ENCODE results near the gene ATF7. TPM values are rescaled to one million over a fixed set of nuclear protein-coding genes. Genes with fewer than 3 reads are reported as not detected.
A peak's percentile ranks its signal among the peaks of the same experiment; 100 is the strongest.

ATF7 gene
- polyA plus RNA-seq, 1 experiment, result 27.1 TPM

GRCh38 chr12:53513712-53514410 is 112.3 kb downstream of the ATF7 start:
- no peak for DNase-seq (ENCODE audit: low read depth, low spot score)
- Histone ChIP-seq H3K27me3 (ENCODE audit: control insufficient read depth, insufficient read depth, low read length) (no peaks in the 10 kb centered on the region), H3K27ac (ENCODE audit: low read depth, low read length) (no peak overlapping the region), H3K4me3 (ENCODE audit: low read depth, low read length) (no peak overlapping the region), H3K9me3 (ENCODE audit: control insufficient read depth, insufficient read depth, low read length) (no peaks in the 10 kb centered on the region)
- POLR2A ChIA-PET, result no interaction called here
- no peak for TF ChIP-seq CTCF (IDR thresholded peaks at IDR 0.05; ENCODE audit: low read depth, low read length)
- CTCF ChIA-PET, result interaction anchor here (1.1 kb wide), 1 partner anchor 162 kb away, joined by 5 read pairs; the partner anchor contains the start of gene ATP5MC2

GRCh38 chr12:53510181-53510812 is 115.9 kb downstream of the ATF7 start:
- no peak for DNase-seq (ENCODE audit: low read depth, low spot score)
- no peak for TF ChIP-seq CTCF (IDR thresholded peaks at IDR 0.05; ENCODE audit: low read depth, low read length)
- H3K27me3 ChIP-seq (ENCODE audit: control insufficient read depth, insufficient read depth, low read length), result no peaks in the 10 kb centered on the region
- no peak overlapping the region for H3K27ac ChIP-seq (ENCODE audit: low read depth, low read length)
- CTCF ChIA-PET, result interaction anchor here (0.7 to 4.5 kb wide), 5 partner anchors 9 to 158 kb away, joined by 3 to 44 read pairs (median 3); partner anchors contain the start of gene TARBP2
- no peaks in the 10 kb centered on the region for H3K9me3 ChIP-seq (ENCODE audit: control insufficient read depth, insufficient read depth, low read length)
- no peak overlapping the region for H3K4me3 ChIP-seq (ENCODE audit: low read depth, low read length)
- POLR2A ChIA-PET, result interaction anchor here (0.9 to 1.4 kb wide), 2 partner anchors 10 to 40 kb away, joined by 3 to 8 read pairs; no protein-coding TSS in a partner anchor

GRCh38 chr12:53508534-53509170 is 117.5 kb downstream of the ATF7 start:
- Histone ChIP-seq H3K27me3 (ENCODE audit: control insufficient read depth, insufficient read depth, low read length) (no peaks in the 10 kb centered on the region), H3K27ac (ENCODE audit: low read depth, low read length) (no peak overlapping the region), H3K9me3 (ENCODE audit: control insufficient read depth, insufficient read depth, low read length) (no peaks in the 10 kb centered on the region), H3K4me3 (ENCODE audit: low read depth, low read length) (no peak overlapping the region)
- POLR2A ChIA-PET, result interaction anchor here (0.6 to 1.8 kb wide), 10 partner anchors 8 to 237 kb away, joined by 3 to 19 read pairs (median 4); partner anchors contain the start of genes AAAS, MAP3K12 and SP1
- CTCF ChIA-PET, result interaction anchor here (0.6 to 4.5 kb wide), 25 partner anchors 9 to 295 kb away, joined by 3 to 44 read pairs (median 5); partner anchors contain the start of genes AAAS and ATP5MC2
- peak; percentile 93 for TF ChIP-seq CTCF (IDR thresholded peaks at IDR 0.05; ENCODE audit: low read depth, low read length)
- peak; percentile 46 for DNase-seq (ENCODE audit: low read depth, low spot score)

GRCh38 chr12:53507603-53507885 is 118.6 kb downstream of the ATF7 start:
- no peak overlapping the region for H3K27ac ChIP-seq (ENCODE audit: low read depth, low read length)
- CTCF ChIA-PET, result interaction anchor here (0.6 to 4.5 kb wide), 7 partner anchors 9 to 210 kb away, joined by 3 to 44 read pairs (median 4); partner anchors contain the start of gene AAAS
- no peak overlapping the region for H3K4me3 ChIP-seq (ENCODE audit: low read depth, low read length)
- POLR2A ChIA-PET, result interaction anchor here (0.6 to 1.6 kb wide), 2 partner anchors 128 to 203 kb away, joined by 3 to 8 read pairs; partner anchors contain the start of gene SP1
- TF ChIP-seq CTCF (IDR thresholded peaks at IDR 0.05; ENCODE audit: low read depth, low read length), result no peak
- H3K9me3 ChIP-seq (ENCODE audit: control insufficient read depth, insufficient read depth, low read length), result no peaks in the 10 kb centered on the region; the same call in 1 of the 2 replicates
- no peak for DNase-seq (ENCODE audit: low read depth, low spot score)
- no peaks in the 10 kb centered on the region for H3K27me3 ChIP-seq (ENCODE audit: control insufficient read depth, insufficient read depth, low read length)
